HL-60/S4 treated with phorbol 12-myristate 13-acetate at 8.2 ng/mL for 4 days and 3 days (cell line): ENCODE results near the gene GRAMD1B.
"Not testable (repeated sequence)": the region's sequence is repeated elsewhere in the genome, so short reads cannot be mapped to it uniquely, and the experiment has no call there.

ENCODE experiments used
- in situ Hi-C: fragments of 300-500 bp; cut with MboI; formaldehyde crosslinking; loops from 2 replicates; pipeline ENCODE4 v1.15.0; 2022; ENCODE audit warnings: low sequenced_read_pairs

GRAMD1B gene

GRCh38 chr11:123438131-123438627 lies 8.1 kb downstream of the GRAMD1B start:
- in situ Hi-C loops: no loop called here

DNA sequence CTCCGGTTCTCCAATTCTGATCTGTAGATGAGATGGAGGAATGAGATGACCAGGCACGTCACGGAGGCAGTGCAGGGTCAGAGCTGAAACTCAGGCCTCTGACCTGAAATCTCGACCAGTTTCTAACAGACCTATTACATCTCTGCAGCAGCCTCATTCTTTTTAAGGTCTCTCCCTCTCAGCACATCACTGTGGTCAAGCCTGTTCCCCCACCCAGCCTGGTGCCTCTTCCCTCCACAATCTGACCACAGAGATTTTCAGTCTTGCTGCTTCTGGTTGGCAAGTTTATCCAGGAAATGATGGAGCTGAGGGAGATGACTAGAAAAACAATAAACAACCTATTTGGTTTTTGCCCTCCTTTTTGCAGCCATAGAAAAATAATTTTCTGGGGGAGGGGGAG lies 9.5 kb downstream of the GRAMD1B start:
- in situ Hi-C loops: no loop called here

- in situ Hi-C loops: no loop called here
Observed at GRCh38 chr11:123441161-123441560, 11.1 kb downstream of the GRAMD1B start.

- in situ Hi-C loops: no loop called here
Observed at GRCh38 chr11:123443851-123444623, 14.0 kb downstream of the GRAMD1B start.

GRCh38 chr11:123448823-123449222 lies 18.8 kb downstream of the GRAMD1B start:
- in situ Hi-C loops: no loop called here

- in situ Hi-C loops: no loop called here
Observed at GRCh38 chr11:123449436-123449835, 19.4 kb downstream of the GRAMD1B start.

- in situ Hi-C loops: no loop called here
Observed at GRCh38 chr11:123450623-123451022, 20.6 kb downstream of the GRAMD1B start.

DNA sequence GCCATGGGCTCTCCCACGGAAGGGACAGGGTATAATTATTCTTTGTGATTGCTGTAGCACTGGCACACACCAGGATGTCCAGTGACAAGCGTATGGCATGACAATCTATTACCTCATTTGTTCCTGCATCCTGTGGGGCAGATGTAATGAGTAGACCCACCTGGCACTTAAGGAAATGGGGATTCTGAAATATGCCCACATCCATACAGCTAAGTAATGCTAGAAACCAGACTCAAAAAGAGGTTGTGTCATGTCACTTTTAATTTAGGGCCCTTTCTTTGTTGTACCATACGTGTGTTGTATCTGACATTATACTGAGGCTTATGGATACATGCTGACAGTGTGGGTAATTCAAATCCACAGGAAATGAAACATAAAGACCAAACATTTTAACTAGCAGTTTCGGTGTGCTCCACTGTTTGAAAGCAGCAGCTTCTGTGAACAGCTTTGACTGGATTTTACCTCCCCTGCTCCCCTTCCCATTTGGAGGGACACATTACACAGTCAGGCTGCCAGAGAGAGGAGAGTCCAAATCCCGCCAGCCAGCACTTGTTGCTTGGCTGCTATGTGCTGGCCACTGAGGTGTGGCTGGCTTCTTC lies 21.2 kb downstream of the GRAMD1B start:
- in situ Hi-C loops: no loop called here

DNA sequence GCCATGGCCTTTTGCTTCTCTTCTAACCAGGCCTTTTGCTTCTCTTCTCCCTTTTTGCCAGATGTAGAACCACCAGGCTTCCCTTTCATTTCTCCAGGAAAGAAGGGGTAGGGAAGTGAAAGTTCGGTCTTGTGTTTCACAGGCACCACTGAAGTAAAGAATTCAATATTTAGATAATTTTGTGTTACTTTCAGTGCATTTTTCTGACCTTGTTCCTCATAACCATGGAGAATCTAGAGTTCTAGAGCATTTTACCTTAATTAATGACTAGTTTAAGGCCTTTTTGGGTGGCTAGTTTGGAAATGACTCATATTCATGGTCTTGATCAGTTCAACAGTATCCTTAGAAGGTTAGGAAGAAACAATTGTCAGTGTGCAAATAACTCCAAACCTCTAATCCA lies 22.7 kb downstream of the GRAMD1B start:
- in situ Hi-C loops: no loop called here

DNA sequence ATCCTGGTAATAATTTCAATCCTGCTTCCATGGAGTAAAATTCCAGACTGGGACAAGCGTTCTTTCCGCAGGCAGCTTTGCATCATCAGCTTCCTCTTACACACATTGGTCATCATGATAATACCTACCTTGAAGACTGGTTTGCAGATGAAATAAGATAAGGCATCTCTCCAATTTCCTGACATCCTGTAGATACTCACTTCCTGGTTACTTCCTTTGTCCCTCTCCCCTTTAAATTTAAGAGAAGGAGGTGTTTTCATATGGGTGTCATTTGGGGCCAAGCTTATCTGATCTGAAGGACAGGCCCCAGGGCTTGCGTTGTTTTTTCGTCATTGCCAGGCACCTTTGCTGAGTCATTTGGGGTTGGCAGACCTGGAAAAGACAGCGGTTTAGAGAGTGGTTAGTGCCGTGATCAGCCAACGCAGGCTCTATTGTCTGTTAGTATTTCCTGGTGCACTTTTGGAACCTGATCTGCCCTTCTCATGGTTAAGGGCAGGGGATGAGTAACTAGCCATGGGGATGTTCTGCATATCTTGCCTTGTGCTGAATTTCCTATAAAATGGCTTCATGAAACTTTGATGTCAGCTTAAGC lies 24.1 kb downstream of the GRAMD1B start:
- in situ Hi-C loops: no loop called here

DNA sequence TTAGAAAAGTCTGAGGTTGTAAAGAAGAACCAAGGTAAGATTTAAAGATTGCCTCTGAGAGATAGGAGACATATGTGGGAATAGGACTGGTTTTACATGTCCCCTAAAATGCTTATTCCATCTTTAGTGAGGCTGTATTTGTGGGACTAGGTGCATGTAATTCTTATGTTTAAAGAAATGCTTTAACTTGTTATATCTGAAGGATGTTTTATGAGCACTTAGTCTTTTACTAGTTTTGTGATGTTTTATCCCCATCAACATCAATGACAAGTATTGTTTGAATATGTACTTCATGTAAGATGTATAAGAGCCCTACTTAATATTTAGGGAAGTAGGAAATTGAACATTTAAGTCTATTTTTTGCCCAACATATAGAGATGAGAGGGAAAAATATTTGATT lies 24.7 kb downstream of the GRAMD1B start:
- in situ Hi-C loops: no loop called here

GRCh38 chr11:123456448-123456847 lies 26.4 kb downstream of the GRAMD1B start:
- in situ Hi-C loops: not testable (repeated sequence)

DNA sequence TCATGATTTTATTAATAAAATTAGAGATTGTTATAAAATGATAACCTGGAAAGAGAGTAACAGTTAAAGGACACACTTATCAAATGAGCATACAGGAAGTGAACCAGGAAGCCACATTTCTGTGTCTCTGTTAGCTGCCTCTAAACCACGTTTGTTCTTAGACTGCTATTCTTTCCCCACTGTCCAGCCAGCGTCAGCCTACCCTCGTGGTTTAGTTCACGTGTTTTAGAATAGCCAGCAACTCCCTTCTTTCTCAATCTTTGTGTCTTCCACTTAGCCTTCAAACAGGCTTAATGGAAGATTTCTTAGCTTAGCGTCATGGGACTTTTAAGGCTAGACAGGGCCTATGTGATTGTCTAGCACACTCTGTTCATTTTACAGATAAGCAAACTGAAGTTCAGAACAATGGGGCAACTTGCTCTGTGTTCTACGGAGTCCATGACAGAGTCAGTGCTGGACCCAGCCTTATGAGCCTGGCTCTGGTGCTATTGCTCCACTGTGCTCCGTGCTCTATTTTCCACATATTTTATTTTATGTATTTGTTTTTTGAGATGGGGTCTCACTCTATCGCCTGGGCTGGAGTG lies 27.2 kb downstream of the GRAMD1B start:
- in situ Hi-C loops: no loop called here

GRCh38 chr11:123458501-123458900 lies 28.4 kb downstream of the GRAMD1B start:
- in situ Hi-C loops: no loop called here

GRCh38 chr11:123460012-123460700 lies 30.1 kb downstream of the GRAMD1B start:
- in situ Hi-C loops: no loop called here

- in situ Hi-C loops: no loop called here
Observed at GRCh38 chr11:123461164-123461563, 31.1 kb downstream of the GRAMD1B start.

DNA sequence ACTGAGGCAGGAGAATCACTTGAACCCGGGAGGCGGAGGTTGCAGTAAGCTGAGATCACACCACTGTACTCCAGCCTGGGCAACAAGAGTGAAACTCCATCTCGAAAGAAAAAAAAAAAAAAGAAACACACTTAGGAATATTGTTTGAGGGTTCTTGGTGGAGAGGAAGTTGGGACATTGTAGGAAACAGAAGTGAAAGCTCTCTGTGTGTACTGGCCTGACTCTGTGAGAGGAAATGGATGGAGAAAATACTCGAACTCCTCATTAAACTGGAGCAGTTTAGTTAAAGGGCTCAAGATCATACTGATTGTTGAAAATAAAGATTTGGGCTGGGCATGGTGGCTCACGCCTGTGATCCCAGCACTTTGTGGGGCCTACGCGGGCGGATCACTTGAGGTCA lies 35.6 kb downstream of the GRAMD1B start:
- in situ Hi-C loops: not testable (repeated sequence)

- in situ Hi-C loops: not testable (repeated sequence)
Observed at GRCh38 chr11:123466172-123466571, 36.1 kb downstream of the GRAMD1B start.

DNA sequence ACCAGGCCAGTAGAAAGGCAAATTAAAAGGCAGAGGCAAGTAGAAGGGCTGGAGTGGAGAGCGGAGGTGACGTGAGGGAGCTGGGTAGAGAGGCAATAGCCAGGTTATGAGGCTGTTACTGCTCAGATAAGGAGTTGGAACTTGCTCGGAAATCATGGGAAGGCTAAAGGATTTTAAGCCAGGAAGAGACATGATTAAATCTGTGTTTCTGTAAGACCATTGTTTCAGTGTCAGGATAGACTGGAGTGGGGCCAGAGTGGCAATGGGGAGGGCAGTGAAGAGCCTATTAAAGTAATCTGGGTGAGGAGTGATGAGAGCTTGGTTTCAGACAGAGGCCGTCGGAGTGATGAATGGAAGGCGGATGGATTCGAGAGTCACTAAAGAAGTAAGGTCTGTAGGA lies 39.0 kb downstream of the GRAMD1B start:
- in situ Hi-C loops: no loop called here

DNA sequence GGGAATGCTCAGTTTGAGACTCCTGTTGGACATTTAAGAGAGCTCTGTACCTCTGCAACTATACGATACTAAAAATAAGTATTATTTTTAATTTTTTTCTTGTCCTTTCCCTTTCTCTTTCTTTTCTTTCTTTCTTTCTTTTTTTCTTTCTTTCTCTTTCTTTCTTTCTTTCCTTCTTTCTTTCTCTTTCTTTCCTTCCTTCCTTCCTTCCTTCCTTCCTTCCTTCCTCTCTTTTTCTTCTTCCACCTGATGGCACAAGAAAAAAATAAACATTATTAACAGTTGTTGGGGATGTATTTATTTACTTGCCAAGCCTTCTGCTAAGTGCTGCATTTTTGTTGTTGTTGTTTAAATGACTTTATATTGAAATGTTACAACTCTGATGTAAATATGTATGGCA lies 39.5 kb downstream of the GRAMD1B start:
- in situ Hi-C loops: no loop called here

DNA sequence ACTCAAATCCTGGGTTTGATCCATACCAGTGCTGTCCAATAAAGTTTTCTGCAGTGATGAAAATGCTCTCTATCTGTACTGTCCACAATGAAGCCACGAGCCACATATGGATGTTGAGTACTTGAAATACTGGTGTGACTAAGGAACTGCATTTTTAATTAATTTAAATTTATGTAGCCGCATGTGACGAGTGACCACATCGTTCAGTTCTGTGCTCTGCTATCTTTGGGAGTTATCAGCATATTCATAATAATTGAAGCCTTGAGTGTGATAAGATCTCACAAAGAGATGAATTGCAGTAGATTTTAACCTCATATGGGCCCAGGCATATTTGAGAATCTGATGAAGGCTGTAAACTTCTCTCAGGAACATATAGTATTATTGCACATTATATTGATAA lies 40.8 kb downstream of the GRAMD1B start:
- in situ Hi-C loops: loop anchor here (10.0 kb wide), 1 partner anchor 56 kb away; no protein-coding TSS in a partner anchor
